RWPE2 (cell line): Measurements from ENCODE around the gene WDR26.
A peak's percentile ranks its signal among the peaks of the same experiment; 100 is the strongest.

Experiments
- ATAC-seq: fragments of 200-7000 bp; cut with Tn5 transposase; 3 replicates; pipeline ENCODE4 v1.9.1; 2021; ENCODE audit warnings: low read depth
- DNase-seq: peaks from one replicate; pipeline ENCODE4 v3.0.0-alpha.2; 2020; ENCODE audit warnings: low spot score
- H3K27ac ChIP-seq: fragments of 450-650 bp; 2 replicates; pipeline ENCODE4 v1.5.1; 2017; ENCODE audit warnings: mild to moderate bottlenecking; ENCODE audit not compliant: poor library complexity, severe bottlenecking
- H3K27me3 ChIP-seq: fragments of 250-450 bp; sonication (Bioruptor Pico); 2 replicates; pipeline ENCODE4 v1.5.1; 2021; ENCODE audit warnings: mild to moderate bottlenecking, moderate library complexity; ENCODE audit not compliant: insufficient read depth, poor library complexity, severe bottlenecking
- H3K36me3 ChIP-seq: fragments of 250-450 bp; sonication (Bioruptor Pico); 2 replicates; pipeline ENCODE4 v1.5.1; 2020; ENCODE audit warnings: low read depth, mild to moderate bottlenecking, moderate library complexity
- H3K4me1 ChIP-seq: fragments of 250-450 bp; sonication (Bioruptor Pico); 2 replicates; pipeline ENCODE4 v1.5.1; 2021; ENCODE audit warnings: mild to moderate bottlenecking, moderate library complexity; ENCODE audit not compliant: insufficient read depth, poor library complexity, severe bottlenecking
- H3K4me3 ChIP-seq: fragments of 250-450 bp; sonication (Bioruptor Pico); 2 replicates; pipeline ENCODE4 v1.5.1; 2021; ENCODE audit warnings: mild to moderate bottlenecking, moderate library complexity; ENCODE audit not compliant: severe bottlenecking
- H3K9me3 ChIP-seq: fragments of 250-450 bp; sonication (Bioruptor Pico); 2 replicates; pipeline ENCODE4 v1.5.1; 2021; ENCODE audit warnings: mild to moderate bottlenecking, moderate library complexity; ENCODE audit not compliant: severe bottlenecking
- TF ChIP-seq, protein P1 (sequence below): fragments of 450-650 bp; IDR thresholded peaks from one replicate; pipeline ENCODE4 v1.5.1; 2017; ENCODE audit warnings: mild to moderate bottlenecking, moderate library complexity; ENCODE audit not compliant: poor library complexity, severe bottlenecking

WDR26 gene

DNA sequence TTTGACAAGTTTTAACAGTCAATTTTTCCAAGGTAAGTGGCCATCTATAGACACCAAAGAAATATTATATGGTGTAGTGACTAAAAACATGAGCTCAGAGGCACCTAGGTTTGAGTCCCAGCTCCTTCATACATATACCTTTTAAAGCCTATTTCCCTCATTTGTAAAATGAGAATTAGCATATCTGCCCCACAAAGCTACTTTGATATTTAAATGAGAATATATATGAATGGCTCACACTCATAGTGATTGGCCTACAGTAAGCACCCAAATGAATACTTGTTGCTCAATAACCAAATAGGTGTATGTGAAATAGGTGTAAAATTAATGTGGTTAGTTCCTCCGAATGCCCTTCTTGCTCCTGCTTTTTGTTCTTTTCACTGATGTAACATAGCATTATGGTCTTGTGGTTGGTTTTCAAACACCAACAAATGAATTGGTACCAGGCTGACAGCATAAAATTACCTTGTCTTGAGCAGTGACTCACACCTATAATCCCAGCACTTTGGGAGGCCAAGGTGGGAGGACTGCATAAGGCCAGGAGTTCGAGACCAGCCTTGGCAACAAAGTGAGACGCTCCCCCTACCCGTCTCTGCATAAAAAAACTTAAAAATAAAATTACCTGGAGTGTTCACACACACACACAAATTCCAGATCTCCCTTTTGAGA lies 52.6 kb downstream of the WDR26 start:
- Histone ChIP-seq H3K27ac (no peak overlapping the region), H3K4me3 (no peak overlapping the region), H3K36me3 (no peaks in the 10 kb centered on the region), H3K27me3 (no peaks in the 10 kb centered on the region), H3K9me3 (no peaks in the 10 kb centered on the region), H3K4me1 (no peaks in the 10 kb centered on the region)
- DNase-seq (no peak), ATAC-seq (no peak)
- TF ChIP-seq, protein P1, sequence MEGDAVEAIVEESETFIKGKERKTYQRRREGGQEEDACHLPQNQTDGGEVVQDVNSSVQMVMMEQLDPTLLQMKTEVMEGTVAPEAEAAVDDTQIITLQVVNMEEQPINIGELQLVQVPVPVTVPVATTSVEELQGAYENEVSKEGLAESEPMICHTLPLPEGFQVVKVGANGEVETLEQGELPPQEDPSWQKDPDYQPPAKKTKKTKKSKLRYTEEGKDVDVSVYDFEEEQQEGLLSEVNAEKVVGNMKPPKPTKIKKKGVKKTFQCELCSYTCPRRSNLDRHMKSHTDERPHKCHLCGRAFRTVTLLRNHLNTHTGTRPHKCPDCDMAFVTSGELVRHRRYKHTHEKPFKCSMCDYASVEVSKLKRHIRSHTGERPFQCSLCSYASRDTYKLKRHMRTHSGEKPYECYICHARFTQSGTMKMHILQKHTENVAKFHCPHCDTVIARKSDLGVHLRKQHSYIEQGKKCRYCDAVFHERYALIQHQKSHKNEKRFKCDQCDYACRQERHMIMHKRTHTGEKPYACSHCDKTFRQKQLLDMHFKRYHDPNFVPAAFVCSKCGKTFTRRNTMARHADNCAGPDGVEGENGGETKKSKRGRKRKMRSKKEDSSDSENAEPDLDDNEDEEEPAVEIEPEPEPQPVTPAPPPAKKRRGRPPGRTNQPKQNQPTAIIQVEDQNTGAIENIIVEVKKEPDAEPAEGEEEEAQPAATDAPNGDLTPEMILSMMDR: no peak

DNA sequence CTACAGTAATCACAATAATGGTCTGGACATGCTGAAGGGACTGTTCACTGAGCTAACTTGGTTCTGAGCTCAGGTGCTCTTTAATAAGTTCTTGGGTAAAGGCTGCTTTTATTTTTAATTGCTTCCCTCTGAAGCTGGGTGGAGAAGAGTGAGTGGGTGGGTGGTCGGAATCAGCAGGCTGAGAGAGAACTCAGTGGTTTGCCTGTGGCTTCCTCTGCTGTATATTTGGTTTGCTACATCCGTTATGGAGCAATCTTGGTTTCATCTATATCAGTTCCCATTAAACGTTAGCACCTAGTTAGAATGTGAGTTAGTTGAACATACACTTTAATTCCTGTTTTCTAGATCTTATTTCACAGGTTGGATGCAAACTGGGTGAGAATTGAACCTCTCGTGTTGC lies 54.6 kb downstream of the WDR26 start:
- Histone ChIP-seq H3K27ac (no peak overlapping the region), H3K4me3 (no peak overlapping the region), H3K9me3 (no peaks in the 10 kb centered on the region), H3K4me1 (no peaks in the 10 kb centered on the region), H3K36me3 (peaks cover 8% of the 10 kb centered on the region), H3K27me3 (no peaks in the 10 kb centered on the region)
- TF ChIP-seq, protein P1: no peak
- ATAC-seq: 0 out of 3 replicates have a peak, but pooled peaks have one; percentile 21
- DNase-seq: no peak

DNA sequence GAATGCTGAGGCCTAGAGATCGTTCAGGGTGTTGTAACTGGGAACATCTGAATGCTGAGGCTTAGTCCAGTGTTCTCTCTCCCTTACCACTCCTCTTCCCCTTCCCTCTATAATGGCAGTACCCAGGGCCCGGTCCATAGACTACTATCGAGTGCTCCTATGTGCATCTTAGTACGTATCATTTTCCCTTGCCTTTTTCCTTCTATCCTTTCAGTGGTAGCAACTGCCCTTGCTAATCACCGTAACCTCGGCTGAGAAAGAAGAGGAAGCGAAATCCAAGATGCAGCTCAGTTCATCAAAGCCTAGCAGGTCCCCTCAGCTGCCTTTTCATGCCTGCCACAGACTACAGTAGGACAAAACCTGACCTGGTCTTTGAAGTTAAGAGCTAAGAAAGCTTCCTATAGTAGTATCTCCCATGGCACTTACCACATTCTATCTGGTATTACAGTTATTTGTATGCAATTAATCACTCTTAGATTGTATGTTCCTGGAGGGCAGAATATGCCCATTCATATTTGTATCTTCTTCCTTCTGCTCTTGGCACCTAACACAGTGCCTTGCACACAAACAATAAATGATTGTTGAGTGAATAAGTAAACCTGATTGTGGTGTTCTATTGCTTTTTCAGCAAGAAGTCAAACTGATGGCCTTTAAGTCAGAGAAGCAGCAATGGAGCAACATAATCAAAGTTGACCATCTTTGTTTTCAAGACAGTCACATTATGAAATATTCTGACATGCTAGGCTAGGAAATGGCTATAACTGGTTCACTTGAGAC lies 55.6 kb downstream of the WDR26 start:
- TF ChIP-seq, protein P1: no peak
- ATAC-seq: no peak
- Histone ChIP-seq H3K4me3 (no peak overlapping the region), H3K27ac (no peak overlapping the region), H3K36me3 (peaks cover 8% of the 10 kb centered on the region), H3K9me3 (no peaks in the 10 kb centered on the region), H3K4me1 (no peaks in the 10 kb centered on the region), H3K27me3 (no peaks in the 10 kb centered on the region)
- DNase-seq: no peak

DNA sequence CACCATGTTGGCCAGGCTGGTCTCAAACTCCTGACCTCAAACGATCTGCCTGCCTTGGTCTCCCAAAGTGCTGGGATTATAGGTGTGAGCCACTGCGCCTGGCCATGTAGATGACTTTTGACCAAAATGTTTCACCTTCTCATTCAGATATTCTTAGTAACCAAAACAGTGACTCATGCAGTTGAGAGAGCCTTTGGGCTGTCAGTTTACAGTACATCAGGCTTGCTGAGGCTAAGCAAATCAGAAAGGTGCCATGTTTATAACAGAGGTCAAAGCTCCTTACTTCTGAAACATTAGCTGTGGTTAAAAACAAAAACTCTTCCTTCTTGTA lies 57.0 kb downstream of the WDR26 start:
- Histone ChIP-seq H3K36me3 (peaks cover 17% of the 10 kb centered on the region), H3K9me3 (no peaks in the 10 kb centered on the region)
- peak; percentile 49; the same call in 1 of the 3 replicates for ATAC-seq

More for the DNA sequence above, 57.0 kb downstream of the WDR26 start:
- Histone ChIP-seq H3K27me3 (no peaks in the 10 kb centered on the region), H3K4me3 (no peak overlapping the region), H3K27ac (no peak overlapping the region), H3K4me1 (no peaks in the 10 kb centered on the region)
- TF ChIP-seq, protein P1: no peak
- DNase-seq: no peak
